ENCODE results near the gene LRP11.

DNA sequence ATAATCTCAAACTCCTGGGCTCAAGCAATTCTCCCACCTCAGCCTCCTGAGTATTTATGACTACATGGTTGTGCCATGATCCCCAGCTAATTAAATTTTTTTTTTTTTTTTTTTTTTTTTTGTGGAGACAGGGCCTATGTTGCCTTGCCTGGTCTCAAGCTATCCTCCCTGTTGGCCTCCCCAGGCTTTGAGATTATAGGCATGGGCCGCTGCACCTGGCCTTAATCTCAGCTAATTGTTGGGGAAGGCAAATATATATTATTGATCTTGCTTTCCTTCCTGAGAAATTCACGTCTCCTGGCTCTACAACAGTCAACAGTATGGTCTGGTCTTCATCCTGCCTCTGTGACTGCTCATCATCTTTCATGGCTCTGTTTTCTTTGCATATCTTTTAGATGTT, 94.5 kb downstream of the LRP11 start:
- TF ChIP-seq CTCF (IDR thresholded peaks at IDR 0.05; ENCODE audit: low read length) (no peak), EZH2 (optimal IDR thresholded peaks at IDR 0.05; ENCODE audit: low read depth, low read length) (no peak)

All from MM.1S (cell line).